Measurements from ENCODE around the gene SPOCD1.
"Not testable (repeated sequence)": the region's sequence is repeated elsewhere in the genome, so short reads cannot be mapped to it uniquely, and the experiment has no call there.

SPOCD1 gene

GRCh38 chr1:31828926-31829690 lies 13.3 kb upstream of the SPOCD1 start:
- DNase-seq, result no peak

DNA sequence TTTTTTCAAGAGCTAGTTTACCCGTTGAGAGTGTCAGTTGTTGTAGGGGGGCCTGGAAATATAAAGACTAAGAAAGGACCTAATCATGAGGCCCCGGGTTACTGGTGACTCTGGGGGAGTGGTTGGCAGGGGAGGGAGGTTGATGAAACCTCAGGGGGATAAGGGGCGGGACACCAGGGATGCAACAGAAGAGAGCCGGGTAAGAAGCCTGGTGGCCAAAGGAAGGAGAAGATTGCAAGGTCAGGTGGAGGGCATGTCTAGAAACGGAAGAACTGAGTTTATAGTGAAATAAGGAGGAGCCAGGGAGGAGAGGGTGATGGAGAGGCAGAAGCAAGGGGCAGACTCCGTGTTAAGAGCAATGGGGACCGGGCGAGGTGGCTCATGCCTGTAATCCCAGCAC lies 12.5 kb upstream of the SPOCD1 start:
- DNase-seq, result no peak

GRCh38 chr1:31823780-31824179 lies 8.0 kb upstream of the SPOCD1 start:
- no peak for DNase-seq

- DNase-seq, result no peak
Measured at GRCh38 chr1:31822766-31823165, 6.9 kb upstream of the SPOCD1 start.

- not testable (repeated sequence) for DNase-seq
Measured at GRCh38 chr1:31820196-31820595, 4.4 kb upstream of the SPOCD1 start.

DNA sequence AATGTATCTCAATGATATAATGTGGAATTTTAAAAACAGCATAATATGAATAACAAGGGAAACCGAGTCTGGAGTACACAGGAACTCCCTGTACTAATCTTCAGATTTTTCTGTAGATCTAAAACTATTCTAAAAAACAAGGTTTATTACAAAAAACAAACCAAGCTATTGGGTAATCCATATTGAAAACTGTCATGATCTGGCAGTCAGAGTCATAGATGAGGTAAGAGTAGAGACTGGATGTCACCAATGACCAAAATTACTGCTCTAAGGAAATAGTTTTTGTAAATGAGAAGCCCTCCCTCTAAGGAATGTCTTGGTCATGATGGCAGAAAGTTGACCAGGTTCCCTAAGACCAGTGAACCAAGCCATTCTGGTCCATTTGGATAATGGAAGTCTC lies 2.4 kb upstream of the SPOCD1 start:
- no peak for DNase-seq

GRCh38 chr1:31816947-31817346 lies 1.1 kb upstream of the SPOCD1 start:
- not testable (repeated sequence) for DNase-seq

GRCh38 chr1:31816501-31816900 lies 679 bp upstream of the SPOCD1 start:
- not testable (repeated sequence) for DNase-seq

DNA sequence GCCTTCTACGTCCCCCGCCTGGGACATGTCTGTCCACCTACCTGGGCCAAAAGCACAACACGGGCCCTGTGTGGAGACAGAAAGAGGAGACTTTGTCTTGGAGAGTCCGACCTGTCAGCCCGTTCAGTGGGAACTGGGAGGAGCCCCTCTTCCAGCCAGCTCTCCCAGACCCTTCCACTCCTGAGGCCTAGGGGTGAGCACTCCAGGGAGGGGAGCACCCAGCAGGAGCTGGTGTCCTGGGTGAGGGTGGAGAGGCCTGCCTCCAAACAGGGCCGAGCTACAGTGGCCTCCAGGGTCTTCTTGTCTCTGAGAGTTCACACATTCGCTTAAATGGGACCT lies 546 bp downstream of the SPOCD1 start:
- no peak for DNase-seq

DNA sequence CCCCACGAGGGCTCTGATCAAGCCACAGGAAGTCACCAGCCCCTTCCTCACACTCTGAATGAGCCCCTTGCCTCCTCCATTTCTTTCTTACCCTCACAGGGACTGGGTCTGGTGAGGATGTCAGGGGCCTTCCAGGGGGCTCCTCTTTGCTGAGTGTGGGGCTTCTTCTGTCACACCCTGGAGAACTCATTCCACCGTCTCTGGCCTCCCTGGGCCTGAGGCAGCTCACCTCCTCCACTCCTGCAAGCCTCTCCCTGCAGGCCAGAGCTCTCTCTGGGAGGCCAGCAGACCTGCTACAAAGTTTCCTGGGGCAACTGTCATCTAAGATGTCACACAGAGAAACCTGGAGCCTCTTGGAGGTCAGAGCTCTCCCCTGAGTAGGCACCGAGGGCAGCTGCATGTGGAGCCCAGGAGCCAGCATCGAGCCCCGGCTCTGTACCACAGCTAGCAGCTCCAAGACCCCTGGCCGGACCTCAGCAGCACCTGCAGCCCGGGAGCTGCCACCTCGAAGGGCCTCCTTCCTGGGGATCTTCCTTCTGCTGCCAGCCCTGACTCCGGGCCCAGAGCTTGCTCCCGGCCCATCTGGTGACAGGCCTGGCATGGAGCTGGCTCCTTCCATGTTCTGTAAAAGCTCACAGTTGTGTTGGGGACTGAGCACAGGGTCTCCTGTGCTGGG lies 1.1 kb downstream of the SPOCD1 start:
- DNase-seq, result no peak

- DNase-seq, result no peak
Measured at GRCh38 chr1:31814041-31814511, 1.7 kb downstream of the SPOCD1 start.

GRCh38 chr1:31812158-31812829 lies 3.5 kb downstream of the SPOCD1 start:
- DNase-seq, result no peak

GRCh38 chr1:31811605-31812004 lies 4.2 kb downstream of the SPOCD1 start:
- no peak for DNase-seq

DNA sequence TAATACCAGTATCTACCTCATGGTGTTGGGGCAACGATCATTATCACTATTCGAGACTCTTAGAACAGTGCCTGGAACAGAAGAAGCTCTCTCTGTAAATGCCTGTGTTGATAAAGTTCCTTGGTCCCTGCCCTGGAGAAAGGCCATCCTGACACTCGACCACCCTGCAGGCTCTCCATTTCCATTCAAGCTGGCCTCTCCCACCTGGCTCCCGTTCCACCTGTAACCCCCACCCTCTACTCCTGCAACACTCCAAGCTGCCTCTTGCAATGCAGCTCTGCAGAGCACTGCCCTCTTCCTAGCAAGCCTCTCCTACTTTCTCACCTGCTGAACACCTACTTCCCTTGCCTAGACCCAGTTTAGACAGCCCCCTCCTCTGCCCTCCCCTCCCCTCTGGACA lies 6.1 kb downstream of the SPOCD1 start:
- DNase-seq, result no peak

- no peak for DNase-seq
Measured at GRCh38 chr1:31807273-31808048, 8.4 kb downstream of the SPOCD1 start.

DNA sequence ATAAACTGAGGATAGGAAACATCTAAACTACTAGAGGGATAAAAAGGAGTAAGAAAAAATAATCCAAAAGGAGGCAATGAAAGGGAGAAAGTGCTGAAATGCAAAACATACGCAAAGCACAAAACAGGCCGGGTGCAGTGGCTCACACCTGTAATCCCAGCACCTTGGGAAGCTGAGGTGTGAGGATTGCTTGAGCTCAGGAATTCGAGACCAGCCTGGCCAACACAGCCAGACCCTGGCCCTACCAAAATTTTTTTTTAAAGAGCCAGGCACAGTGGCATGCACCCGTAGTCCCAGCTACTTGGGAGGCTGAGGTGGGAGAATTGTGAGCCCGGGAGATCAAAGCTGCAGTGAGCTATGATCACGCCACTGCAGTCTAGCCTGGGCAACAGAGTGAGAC lies 10.5 kb downstream of the SPOCD1 start:
- DNase-seq, result no peak

DNA sequence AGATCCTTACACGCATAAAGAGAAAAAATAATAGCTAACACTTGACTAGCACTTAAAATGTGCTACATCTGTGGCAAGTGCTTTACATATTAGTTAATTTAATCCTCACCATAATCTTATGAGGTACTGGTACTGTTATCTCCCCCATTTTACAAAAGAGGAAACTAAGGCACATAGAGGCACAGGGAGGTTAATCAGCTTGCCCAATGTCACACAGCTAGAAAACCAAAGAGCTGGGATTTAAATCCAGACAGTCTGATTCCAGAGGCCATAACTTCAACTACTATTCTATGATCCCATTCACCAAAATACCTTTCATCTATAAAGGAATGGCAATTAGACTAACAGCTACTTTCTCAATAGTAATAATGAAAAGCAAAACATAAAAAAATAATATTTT lies 11.7 kb downstream of the SPOCD1 start:
- DNase-seq, result no peak

DNA sequence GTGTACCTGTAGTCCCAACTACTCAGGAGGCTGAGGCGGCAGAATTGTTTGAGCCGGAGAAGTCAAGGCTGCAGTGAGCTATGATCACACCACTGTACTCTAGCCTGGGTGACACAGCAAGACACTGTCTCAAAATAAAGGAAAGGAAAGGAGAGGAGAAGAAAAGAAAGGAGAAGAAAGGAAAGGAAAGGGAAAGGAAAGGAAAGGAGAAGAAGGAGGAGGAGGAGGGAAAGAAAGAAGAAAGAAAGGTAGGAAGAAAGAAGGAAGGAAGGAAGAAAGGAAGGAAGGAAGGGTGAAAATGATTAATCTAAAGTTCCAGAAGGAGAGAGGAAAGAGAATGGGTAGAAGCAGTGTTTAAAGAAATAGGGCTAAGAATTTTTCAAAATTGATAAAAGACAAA lies 12.2 kb downstream of the SPOCD1 start:
- DNase-seq, result no peak

GRCh38 chr1:31802190-31803150 lies 13.4 kb downstream of the SPOCD1 start:
- no peak for DNase-seq

GRCh38 chr1:31801458-31801857 lies 14.4 kb downstream of the SPOCD1 start:
- no peak for DNase-seq

- no peak for DNase-seq
Measured at GRCh38 chr1:31800674-31800967, 15.2 kb downstream of the SPOCD1 start.
